ENCODE results near the gene NDUFB8.

- TF ChIP-seq, protein P1, sequence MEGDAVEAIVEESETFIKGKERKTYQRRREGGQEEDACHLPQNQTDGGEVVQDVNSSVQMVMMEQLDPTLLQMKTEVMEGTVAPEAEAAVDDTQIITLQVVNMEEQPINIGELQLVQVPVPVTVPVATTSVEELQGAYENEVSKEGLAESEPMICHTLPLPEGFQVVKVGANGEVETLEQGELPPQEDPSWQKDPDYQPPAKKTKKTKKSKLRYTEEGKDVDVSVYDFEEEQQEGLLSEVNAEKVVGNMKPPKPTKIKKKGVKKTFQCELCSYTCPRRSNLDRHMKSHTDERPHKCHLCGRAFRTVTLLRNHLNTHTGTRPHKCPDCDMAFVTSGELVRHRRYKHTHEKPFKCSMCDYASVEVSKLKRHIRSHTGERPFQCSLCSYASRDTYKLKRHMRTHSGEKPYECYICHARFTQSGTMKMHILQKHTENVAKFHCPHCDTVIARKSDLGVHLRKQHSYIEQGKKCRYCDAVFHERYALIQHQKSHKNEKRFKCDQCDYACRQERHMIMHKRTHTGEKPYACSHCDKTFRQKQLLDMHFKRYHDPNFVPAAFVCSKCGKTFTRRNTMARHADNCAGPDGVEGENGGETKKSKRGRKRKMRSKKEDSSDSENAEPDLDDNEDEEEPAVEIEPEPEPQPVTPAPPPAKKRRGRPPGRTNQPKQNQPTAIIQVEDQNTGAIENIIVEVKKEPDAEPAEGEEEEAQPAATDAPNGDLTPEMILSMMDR (IDR thresholded peaks at IDR 0.05): peak; percentile 82 to 98 (median 94)
- TF ChIP-seq POLR2A (IDR thresholded peaks at IDR 0.05): peak; percentile 66
These were observed 6.2 kb upstream of the NDUFB8 start, which contains the start of gene HIF1AN for GRCh38 chr10:100535715-100536353.
